Measurements from ENCODE around the gene RNF13.

DNA sequence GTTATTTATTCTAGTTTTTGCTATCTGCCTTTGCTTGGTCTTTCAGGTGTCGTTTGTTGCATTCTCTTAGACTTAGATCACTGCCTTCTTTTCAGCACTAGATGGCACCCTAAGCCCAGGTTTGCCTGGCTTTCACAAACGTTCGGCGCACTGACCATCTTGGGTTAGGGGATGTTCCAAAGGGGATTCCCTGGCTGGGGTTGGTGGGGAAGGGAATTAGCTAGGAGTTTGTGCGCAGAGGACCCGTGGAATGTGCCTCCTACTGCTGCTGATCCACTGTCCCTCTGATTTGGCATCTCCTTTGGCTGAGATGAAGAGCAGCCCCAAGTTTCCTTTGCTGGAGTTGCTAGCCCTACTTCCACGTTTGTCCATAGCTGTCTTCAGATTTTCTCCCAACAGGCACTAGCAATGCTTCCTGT lies 123.8 kb downstream of the RNF13 start:
- TF ChIP-seq CTCF (IDR thresholded peaks at IDR 0.05; ENCODE audit: insufficient read depth, low read depth, low read length) (peak; percentile 82), EZH2 (IDR thresholded peaks at IDR 0.05; ENCODE audit: insufficient read depth, low read length) (no peak)
